MM.1S (cell line): ENCODE data around the gene METTL16.

Source experiments
- DNase-seq: peaks from one replicate; pipeline ENCODE4 v3.0.0-alpha.2; 2015
- H2AFZ ChIP-seq: fragments of 300-600 bp; sonication (generic); 2 replicates; pipeline ENCODE4 v1.6.0; 2016; ENCODE audit warnings: antibody characterized with exemption, low read length
- H3F3A ChIP-seq: fragments of 300-600 bp; sonication (generic); 2 replicates; pipeline ENCODE4 v1.6.1; 2016; ENCODE audit warnings: mild to moderate bottlenecking, antibody characterized with exemption, low read length, moderate library complexity, mixed read lengths; ENCODE audit not compliant: insufficient read depth
- H3K27ac ChIP-seq: fragments of 300-600 bp; sonication (generic); 2 replicates; pipeline ENCODE4 v1.5.1; 2016; ENCODE audit warnings: mild to moderate bottlenecking, low read length
- H3K27me3 ChIP-seq: fragments of 300-600 bp; sonication (generic); replicated peaks from 2 replicates; pipeline ENCODE4 v1.6.0; 2016; ENCODE audit warnings: low read length; ENCODE audit not compliant: insufficient read depth
- H3K36me3 ChIP-seq: fragments of 300-600 bp; sonication (generic); replicated peaks from 2 replicates; pipeline ENCODE4 v1.6.1; 2016; ENCODE audit warnings: mild to moderate bottlenecking, low read length, mixed read lengths; ENCODE audit not compliant: insufficient read depth
- H3K4me1 ChIP-seq: fragments of 300-600 bp; sonication (generic); 2 replicates; pipeline ENCODE4 v1.6.1; 2016; ENCODE audit warnings: low read length, mixed read lengths
- H3K4me2 ChIP-seq: fragments of 300-600 bp; sonication (generic); 2 replicates; pipeline ENCODE4 v1.6.0; 2016; ENCODE audit warnings: low read depth, low read length
- H3K4me3 ChIP-seq: fragments of 300-600 bp; sonication (generic); 2 replicates; pipeline ENCODE4 v1.5.1; 2016; ENCODE audit warnings: low read length, mixed read lengths
- H3K79me2 ChIP-seq: fragments of 300-600 bp; sonication (generic); 2 replicates; pipeline ENCODE4 v1.6.1; 2016; ENCODE audit warnings: mixed run types, low read length, mixed read lengths
- H3K9ac ChIP-seq: fragments of 300-600 bp; sonication (generic); 2 replicates; pipeline ENCODE4 v1.6.1; 2016; ENCODE audit warnings: low read length, mixed read lengths
- H3K9me2 ChIP-seq: fragments of 300-600 bp; sonication (generic); replicated peaks from 2 replicates; pipeline ENCODE4 v1.6.1; 2016; ENCODE audit warnings: mild to moderate bottlenecking, low read length, mixed read lengths; ENCODE audit not compliant: insufficient read depth
- H3K9me3 ChIP-seq: fragments of 300-600 bp; sonication (generic); replicated peaks from 2 replicates; pipeline ENCODE4 v1.6.1; 2016; ENCODE audit warnings: mild to moderate bottlenecking, low read length, mixed read lengths; ENCODE audit not compliant: insufficient read depth
- H4K20me1 ChIP-seq: fragments of 300-600 bp; sonication (generic); 2 replicates; pipeline ENCODE4 v1.6.1; 2016; ENCODE audit warnings: mild to moderate bottlenecking, low read length, moderate library complexity, mixed read lengths; ENCODE audit not compliant: insufficient read depth
- EZH2 ChIP-seq: fragments of 300-600 bp; sonication (generic); optimal IDR thresholded peaks from 2 replicates; pipeline ENCODE3; 2017; ENCODE audit warnings: low read depth, mild to moderate bottlenecking, antibody characterized with exemption, low read length, mixed read lengths
- EZH2phosphoT487 ChIP-seq: fragments of 300-600 bp; sonication (generic); IDR thresholded peaks from 2 replicates; pipeline ENCODE4 v1.6.1; 2018; ENCODE audit warnings: antibody characterized with exemption, low read length
- TF ChIP-seq, protein P1 (sequence below): fragments of 300-600 bp; sonication (generic); IDR thresholded peaks from 2 replicates; pipeline ENCODE4 v1.5.1; 2016; ENCODE audit warnings: antibody characterized with exemption, low read length, mixed read lengths

Gene METTL16

GRCh38 chr17:2372180-2372579 is 139.5 kb downstream of the METTL16 start:
- no peaks in the 10 kb centered on the region for H4K20me1 ChIP-seq
- H3K9me2 ChIP-seq = no peaks in the 10 kb centered on the region
- no peaks in the 10 kb centered on the region for H3F3A ChIP-seq
- no peak overlapping the region for H3K4me2 ChIP-seq
- H3K27me3 ChIP-seq = no peaks in the 10 kb centered on the region
- H3K27ac ChIP-seq = no peak overlapping the region
- H3K9me3 ChIP-seq = no peaks in the 10 kb centered on the region
- H3K9ac ChIP-seq = no peak overlapping the region
- H2AFZ ChIP-seq = no peak overlapping the region
- no peaks in the 10 kb centered on the region for H3K4me1 ChIP-seq
- H3K4me3 ChIP-seq = no peak overlapping the region
- DNase-seq = no peak
- no peaks in the 10 kb centered on the region for H3K36me3 ChIP-seq
- TF ChIP-seq, protein P1, sequence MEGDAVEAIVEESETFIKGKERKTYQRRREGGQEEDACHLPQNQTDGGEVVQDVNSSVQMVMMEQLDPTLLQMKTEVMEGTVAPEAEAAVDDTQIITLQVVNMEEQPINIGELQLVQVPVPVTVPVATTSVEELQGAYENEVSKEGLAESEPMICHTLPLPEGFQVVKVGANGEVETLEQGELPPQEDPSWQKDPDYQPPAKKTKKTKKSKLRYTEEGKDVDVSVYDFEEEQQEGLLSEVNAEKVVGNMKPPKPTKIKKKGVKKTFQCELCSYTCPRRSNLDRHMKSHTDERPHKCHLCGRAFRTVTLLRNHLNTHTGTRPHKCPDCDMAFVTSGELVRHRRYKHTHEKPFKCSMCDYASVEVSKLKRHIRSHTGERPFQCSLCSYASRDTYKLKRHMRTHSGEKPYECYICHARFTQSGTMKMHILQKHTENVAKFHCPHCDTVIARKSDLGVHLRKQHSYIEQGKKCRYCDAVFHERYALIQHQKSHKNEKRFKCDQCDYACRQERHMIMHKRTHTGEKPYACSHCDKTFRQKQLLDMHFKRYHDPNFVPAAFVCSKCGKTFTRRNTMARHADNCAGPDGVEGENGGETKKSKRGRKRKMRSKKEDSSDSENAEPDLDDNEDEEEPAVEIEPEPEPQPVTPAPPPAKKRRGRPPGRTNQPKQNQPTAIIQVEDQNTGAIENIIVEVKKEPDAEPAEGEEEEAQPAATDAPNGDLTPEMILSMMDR = no peak
- TF ChIP-seq EZH2phosphoT487 = no peak
- TF ChIP-seq EZH2 = no peak
- no peaks in the 10 kb centered on the region for H3K79me2 ChIP-seq

DNA sequence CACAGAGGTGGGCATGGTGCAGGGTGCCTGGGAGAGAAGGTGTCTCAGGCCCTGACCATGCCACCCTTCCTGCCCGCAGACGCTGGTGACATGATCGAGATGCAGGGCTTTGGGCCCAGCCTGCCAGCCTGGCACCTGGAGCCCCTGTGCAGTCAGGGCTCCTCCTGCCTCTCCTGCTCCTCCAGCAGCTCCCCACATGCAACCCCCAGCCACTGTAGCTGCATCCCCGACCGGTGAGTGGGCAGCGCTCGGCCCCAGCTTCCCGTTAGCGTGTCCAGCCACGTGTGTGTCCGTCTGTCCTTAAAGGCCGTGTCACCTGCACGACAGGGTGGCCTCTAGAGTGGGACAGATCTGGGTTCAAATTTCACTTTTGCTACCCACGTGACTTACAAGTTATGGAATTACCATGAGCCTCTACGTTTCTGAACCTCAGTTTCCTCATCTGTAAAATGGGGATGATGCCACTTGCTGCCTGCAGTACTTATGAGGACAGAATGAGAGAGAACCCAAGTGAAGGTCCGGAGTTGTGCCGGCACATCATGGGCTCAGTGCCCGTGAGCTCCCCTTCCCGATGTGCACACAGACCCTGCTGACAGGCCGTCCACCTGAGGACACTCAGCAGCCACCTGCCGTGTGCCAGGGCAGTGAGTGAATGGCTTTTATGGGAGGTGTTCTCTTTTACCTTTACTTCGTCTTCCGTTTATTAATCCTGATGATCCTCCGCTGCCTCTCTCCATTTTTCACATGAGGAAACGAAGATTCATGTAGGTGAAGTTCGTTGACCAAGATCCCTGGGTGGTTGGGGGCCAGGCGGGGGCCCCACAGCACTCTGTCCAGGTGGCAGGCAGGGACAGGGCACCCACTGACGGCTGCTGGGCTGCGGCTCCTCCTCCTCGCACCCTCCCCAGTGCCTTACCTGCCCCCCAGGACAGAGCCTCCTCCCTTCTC is 140.2 kb downstream of the METTL16 start:
- TF ChIP-seq, protein P1 = no peak
- no peak for TF ChIP-seq EZH2
- TF ChIP-seq EZH2phosphoT487 = no peak
- Histone ChIP-seq H3K9me2 (no peaks in the 10 kb centered on the region), H3K27me3 (no peaks in the 10 kb centered on the region), H2AFZ (no peak overlapping the region), H4K20me1 (no peaks in the 10 kb centered on the region), H3K4me3 (no peak overlapping the region), H3K4me2 (no peak overlapping the region), H3K79me2 (no peaks in the 10 kb centered on the region), H3K36me3 (no peaks in the 10 kb centered on the region), H3K9me3 (no peaks in the 10 kb centered on the region), H3K4me1 (no peaks in the 10 kb centered on the region), H3K9ac (no peak overlapping the region), H3F3A (no peaks in the 10 kb centered on the region), H3K27ac (no peak overlapping the region)
- DNase-seq = no peak

DNA sequence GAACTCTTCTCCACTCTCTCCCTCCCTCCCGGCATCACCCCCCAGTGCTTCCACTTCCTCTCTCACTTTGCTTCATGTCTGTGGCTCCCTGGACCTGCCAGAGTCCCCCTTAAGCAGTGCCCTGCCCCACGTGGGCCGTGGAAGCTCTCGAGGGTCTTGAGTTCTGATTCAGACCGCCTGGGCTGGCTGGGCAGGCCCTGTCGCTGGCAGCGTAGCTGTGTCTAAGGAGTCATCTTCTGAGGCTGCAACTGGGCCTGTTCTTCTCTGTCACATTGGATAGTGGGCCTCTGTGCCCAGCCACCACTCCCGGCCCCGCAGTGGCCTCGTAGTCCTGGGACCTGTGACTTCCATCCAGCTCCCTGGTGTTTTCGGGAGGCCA is 141.5 kb downstream of the METTL16 start:
- DNase-seq = no peak
- no peaks in the 10 kb centered on the region for H4K20me1 ChIP-seq
- no peak overlapping the region for H2AFZ ChIP-seq
- H3K27me3 ChIP-seq = no peaks in the 10 kb centered on the region
- H3K79me2 ChIP-seq = no peaks in the 10 kb centered on the region
- H3K9me3 ChIP-seq = no peaks in the 10 kb centered on the region
- H3K9ac ChIP-seq = no peak overlapping the region
- H3F3A ChIP-seq = no peaks in the 10 kb centered on the region
- H3K4me3 ChIP-seq = no peak overlapping the region
- H3K4me1 ChIP-seq = no peaks in the 10 kb centered on the region
- TF ChIP-seq EZH2phosphoT487 = no peak
- no peak for TF ChIP-seq EZH2
- TF ChIP-seq, protein P1 = no peak
- no peaks in the 10 kb centered on the region for H3K9me2 ChIP-seq
- H3K36me3 ChIP-seq = no peaks in the 10 kb centered on the region
- H3K27ac ChIP-seq = no peak overlapping the region
- no peak overlapping the region for H3K4me2 ChIP-seq
